Glutamatergic neuron (in vitro differentiated cells): ENCODE measurements around the gene C7orf25. TPM values are rescaled to one million over a fixed set of nuclear protein-coding genes. Genes with fewer than 3 reads are reported as not detected.

ENCODE experiments used
- DNase-seq: peaks from one replicate; pipeline ENCODE4 v3.0.0; 2022
- H3K27ac Mint-ChIP-seq: one replicate; pipeline ENCODE4 v1.8.0; 2020; ENCODE audit warnings: mild to moderate bottlenecking, mixed read lengths, inconsistent platforms; ENCODE audit not compliant: unreplicated experiment
- H3K27me3 Mint-ChIP-seq: one replicate; pipeline ENCODE4 v1.8.0; 2020; ENCODE audit warnings: mild to moderate bottlenecking, moderate library complexity, mixed read lengths, inconsistent platforms; ENCODE audit not compliant: unreplicated experiment
- H3K36me3 Mint-ChIP-seq: one replicate; pipeline ENCODE4 v1.8.0; 2020; ENCODE audit warnings: mild to moderate bottlenecking, mixed read lengths, inconsistent platforms; ENCODE audit not compliant: unreplicated experiment
- H3K4me1 Mint-ChIP-seq: one replicate; pipeline ENCODE4 v1.8.0; 2020; ENCODE audit warnings: mild to moderate bottlenecking, low read depth, mixed read lengths, inconsistent platforms; ENCODE audit not compliant: unreplicated experiment
- H3K4me3 Mint-ChIP-seq: one replicate; pipeline ENCODE4 v1.8.0; 2020; ENCODE audit warnings: mild to moderate bottlenecking, mixed read lengths, inconsistent platforms; ENCODE audit not compliant: unreplicated experiment
- H3K9me3 Mint-ChIP-seq: one replicate; pipeline ENCODE4 v1.8.0; 2020; ENCODE audit warnings: mild to moderate bottlenecking, moderate library complexity, mixed read lengths, inconsistent platforms; ENCODE audit not compliant: unreplicated experiment
- CTCF ChIP-seq: fragments of 200-600 bp; sonication (generic); IDR thresholded peaks from one replicate; pipeline ENCODE4 v1.5.0; 2021; ENCODE audit not compliant: partially characterized antibody, unreplicated experiment
- total RNA-seq: library from RNA; stranded (reverse); fragmentation: NEBNext Ultra II Directional; extraction: Animal tissue kit (Norgen Biotek cat#: 25700); gene quantifications from one replicate; pipeline ENCODE4 v1.2.1, GENCODE V29; 2021; ENCODE audit not compliant: unreplicated experiment

C7orf25 gene
- total RNA-seq, 1 donor from 2014 or later = 3.6 TPM

GRCh38 chr7:42930889-42931288, 19.0 kb upstream of the C7orf25 start:
- no peaks in the 10 kb centered on the region for H3K36me3 Mint-ChIP-seq
- no peak for DNase-seq
- H3K27ac Mint-ChIP-seq = no peak overlapping the region
- H3K9me3 Mint-ChIP-seq = peaks cover 3% of the 10 kb centered on the region
- peaks cover 8% of the 10 kb centered on the region for H3K27me3 Mint-ChIP-seq
- H3K4me1 Mint-ChIP-seq = no peaks in the 10 kb centered on the region
- H3K4me3 Mint-ChIP-seq = peak overlapping the region; percentile 100
- TF ChIP-seq CTCF = no peak

- H3K36me3 Mint-ChIP-seq = no peaks in the 10 kb centered on the region
- peaks cover 3% of the 10 kb centered on the region for H3K9me3 Mint-ChIP-seq
- peaks cover 8% of the 10 kb centered on the region for H3K27me3 Mint-ChIP-seq
- no peaks in the 10 kb centered on the region for H3K4me1 Mint-ChIP-seq
- no peak for TF ChIP-seq CTCF
- H3K4me3 Mint-ChIP-seq = no peak overlapping the region
- H3K27ac Mint-ChIP-seq = no peak overlapping the region
- DNase-seq = no peak
Observed at GRCh38 chr7:42929449-42929848, 17.6 kb upstream of the C7orf25 start.

- Mint-ChIP-seq H3K4me1 (no peaks in the 10 kb centered on the region), H3K36me3 (no peaks in the 10 kb centered on the region), H3K27me3 (peaks cover 8% of the 10 kb centered on the region), H3K27ac (no peak overlapping the region), H3K9me3 (peaks cover 3% of the 10 kb centered on the region), H3K4me3 (no peak overlapping the region)
- DNase-seq = no peak
- no peak for TF ChIP-seq CTCF
Observed at GRCh38 chr7:42928754-42929153, 16.9 kb upstream of the C7orf25 start.

- Mint-ChIP-seq H3K27ac (no peak overlapping the region), H3K27me3 (no peaks in the 10 kb centered on the region), H3K4me3 (no peak overlapping the region), H3K36me3 (no peaks in the 10 kb centered on the region), H3K4me1 (no peaks in the 10 kb centered on the region), H3K9me3 (no peaks in the 10 kb centered on the region)
- no peak for DNase-seq
- no peak for TF ChIP-seq CTCF
Observed at GRCh38 chr7:42926204-42926603, 14.3 kb upstream of the C7orf25 start.

GRCh38 chr7:42925630-42926029, 13.8 kb upstream of the C7orf25 start:
- Mint-ChIP-seq H3K27me3 (no peaks in the 10 kb centered on the region), H3K36me3 (no peaks in the 10 kb centered on the region), H3K27ac (no peak overlapping the region), H3K4me3 (no peak overlapping the region), H3K9me3 (no peaks in the 10 kb centered on the region), H3K4me1 (no peaks in the 10 kb centered on the region)
- TF ChIP-seq CTCF = no peak
- no peak for DNase-seq
